SU-DHL-6 (cell line): ENCODE results near the gene SGCD.

Experiments
- H2AFZ ChIP-seq: fragments of 200-600 bp; sonication (generic); 2 replicates; pipeline ENCODE4 v1.6.1; 2014; ENCODE audit warnings: low read depth, mild to moderate bottlenecking, moderate library complexity, mixed read lengths, antibody characterized with exemption, low read length; ENCODE audit not compliant: severe bottlenecking
- H3F3A ChIP-seq: fragments of 200-600 bp; shearing (Covaris generic); 2 replicates; pipeline ENCODE4 v1.6.0; 2016; ENCODE audit warnings: antibody characterized with exemption, mild to moderate bottlenecking; ENCODE audit not compliant: insufficient read depth
- H3K27ac ChIP-seq: fragments of 200-600 bp; sonication (generic); 2 replicates; pipeline ENCODE4 v1.5.1; 2016; ENCODE audit warnings: low read depth, mild to moderate bottlenecking, low read length, moderate library complexity, mixed read lengths
- H3K27me3 ChIP-seq: fragments of 200-600 bp; sonication (generic), shearing (Covaris generic); 2 replicates; pipeline ENCODE4 v1.6.0; 2014; ENCODE audit warnings: mild to moderate bottlenecking, low read length
- H3K36me3 ChIP-seq: fragments of 200-600 bp; sonication (generic); 2 replicates; pipeline ENCODE4 v1.6.1; 2014; ENCODE audit warnings: mild to moderate bottlenecking, low read length, mixed read lengths
- H3K4me2 ChIP-seq: fragments of 300-600, 200-600 bp; shearing (Covaris generic), sonication (generic); 2 replicates; pipeline ENCODE4 v1.6.0; 2014; ENCODE audit warnings: low read length, low read depth, mild to moderate bottlenecking; ENCODE audit not compliant: poor library complexity, severe bottlenecking
- H3K4me3 ChIP-seq: fragments of 200-600 bp; sonication (generic); 2 replicates; pipeline ENCODE4 v1.5.1; 2014; ENCODE audit warnings: antibody characterized with exemption, low read length, mild to moderate bottlenecking, mixed read lengths; ENCODE audit not compliant: insufficient read depth, poor library complexity, severe bottlenecking
- H3K79me2 ChIP-seq: fragments of 200-600 bp; sonication (generic); 2 replicates; pipeline ENCODE4 v1.6.1; 2014; ENCODE audit warnings: mild to moderate bottlenecking, low read length, moderate library complexity; ENCODE audit not compliant: insufficient read depth
- H3K9ac ChIP-seq: fragments of 200-600 bp; sonication (generic); 2 replicates; pipeline ENCODE4 v1.7.0; 2014; ENCODE audit warnings: mild to moderate bottlenecking, low read length
- H3K9me2 ChIP-seq: fragments of 200-600 bp; sonication (generic); replicated peaks from 2 replicates; pipeline ENCODE4 v1.6.1; 2014; ENCODE audit warnings: low read length; ENCODE audit not compliant: insufficient read depth
- H3K9me3 ChIP-seq: fragments of 200-600 bp; sonication (generic); 2 replicates; pipeline ENCODE4 v1.6.1; 2014; ENCODE audit warnings: low read length, mixed read lengths; ENCODE audit not compliant: insufficient read depth
- H4K20me1 ChIP-seq: fragments of 200-600 bp; sonication (generic); 2 replicates; pipeline ENCODE4 v1.6.1; 2014; ENCODE audit warnings: low read depth, mild to moderate bottlenecking, antibody characterized with exemption, low read length, moderate library complexity, mixed read lengths
- CTCF ChIP-seq: fragments of 200-600 bp; sonication (generic); IDR thresholded peaks from one replicate; pipeline ENCODE4 v1.5.1; 2017; ENCODE audit warnings: antibody characterized with exemption, mild to moderate bottlenecking, low read length, moderate library complexity; ENCODE audit not compliant: insufficient read depth, poor library complexity, severe bottlenecking
- EZH2phosphoT487 ChIP-seq: fragments of 200-600 bp; sonication (generic), shearing (Covaris generic); conservative IDR thresholded peaks from 2 replicates; pipeline ENCODE4 v1.6.1; 2018; ENCODE audit warnings: mild to moderate bottlenecking, antibody characterized with exemption, low read length, moderate library complexity, mixed read lengths

Gene SGCD

DNA sequence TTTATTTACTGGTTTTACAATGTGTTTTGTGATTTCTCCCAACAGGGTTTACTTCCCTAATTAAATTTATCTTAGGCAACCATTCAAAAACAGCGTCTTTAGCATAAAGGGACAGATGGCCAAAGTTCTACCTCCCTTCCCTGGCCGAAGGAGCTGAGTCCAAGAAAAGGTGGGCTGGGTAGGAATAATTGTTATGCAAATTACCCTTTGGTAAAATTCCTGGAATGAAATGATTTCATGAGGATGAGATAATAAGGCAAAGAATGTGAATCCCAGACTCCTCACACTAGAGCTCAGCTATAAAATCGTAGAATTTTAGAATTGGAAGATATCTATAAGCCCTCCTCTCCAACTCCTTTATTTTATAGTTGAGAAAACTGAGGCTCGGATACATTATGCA lies 119.6 kb downstream of the SGCD start:
- Histone ChIP-seq H3K9me2 (no peaks in the 10 kb centered on the region), H2AFZ (no peak overlapping the region), H3K4me3 (no peak overlapping the region), H3K36me3 (no peaks in the 10 kb centered on the region), H3K9ac (no peak overlapping the region), H3F3A (no peaks in the 10 kb centered on the region), H3K79me2 (no peaks in the 10 kb centered on the region), H3K27me3 (no peaks in the 10 kb centered on the region), H3K27ac (no peak overlapping the region), H3K9me3 (no peaks in the 10 kb centered on the region), H4K20me1 (no peaks in the 10 kb centered on the region), H3K4me2 (no peak overlapping the region)
- TF ChIP-seq CTCF (no peak), EZH2phosphoT487 (no peak)

GRCh38 chr5:156450778-156451177 lies 123.8 kb downstream of the SGCD start:
- Histone ChIP-seq H3K9me2 (no peaks in the 10 kb centered on the region), H3K4me2 (no peak overlapping the region), H3K9ac (no peak overlapping the region), H3K4me3 (no peak overlapping the region), H3F3A (no peaks in the 10 kb centered on the region), H3K79me2 (no peaks in the 10 kb centered on the region), H2AFZ (no peak overlapping the region), H3K36me3 (no peaks in the 10 kb centered on the region), H4K20me1 (no peaks in the 10 kb centered on the region), H3K27ac (no peak overlapping the region), H3K9me3 (no peaks in the 10 kb centered on the region), H3K27me3 (no peaks in the 10 kb centered on the region)
- TF ChIP-seq EZH2phosphoT487: no peak
- TF ChIP-seq CTCF: no peak

GRCh38 chr5:156451505-156451904 lies 124.5 kb downstream of the SGCD start:
- H3K9me3 ChIP-seq: no peaks in the 10 kb centered on the region
- H3K4me2 ChIP-seq: no peak overlapping the region
- no peaks in the 10 kb centered on the region for H3K27me3 ChIP-seq
- H3K9me2 ChIP-seq: no peaks in the 10 kb centered on the region
- no peak overlapping the region for H2AFZ ChIP-seq
- no peak overlapping the region for H3K4me3 ChIP-seq
- H3K27ac ChIP-seq: no peak overlapping the region
- no peaks in the 10 kb centered on the region for H3K36me3 ChIP-seq
- no peak overlapping the region for H3K9ac ChIP-seq
- TF ChIP-seq EZH2phosphoT487 (no peak), CTCF (no peak)
- H3K79me2 ChIP-seq: no peaks in the 10 kb centered on the region
- no peaks in the 10 kb centered on the region for H3F3A ChIP-seq
- no peaks in the 10 kb centered on the region for H4K20me1 ChIP-seq

- no peak overlapping the region for H3K9ac ChIP-seq
These were observed 129.9 kb downstream of the SGCD start for GRCh38 chr5:156456857-156457256.

More at GRCh38 chr5:156456857-156457256, 129.9 kb downstream of the SGCD start:
- no peak overlapping the region for H3K27ac ChIP-seq
- H3K79me2 ChIP-seq: no peaks in the 10 kb centered on the region
- no peak overlapping the region for H3K4me3 ChIP-seq
- H4K20me1 ChIP-seq: no peaks in the 10 kb centered on the region
- H2AFZ ChIP-seq: no peak overlapping the region
- H3K9me2 ChIP-seq: no peaks in the 10 kb centered on the region
- H3K9me3 ChIP-seq: no peaks in the 10 kb centered on the region
- H3K4me2 ChIP-seq: no peak overlapping the region
- TF ChIP-seq CTCF: no peak
- TF ChIP-seq EZH2phosphoT487: no peak
- H3K27me3 ChIP-seq: no peaks in the 10 kb centered on the region
- no peaks in the 10 kb centered on the region for H3F3A ChIP-seq
- H3K36me3 ChIP-seq: no peaks in the 10 kb centered on the region
